Calu3 (cell line): ENCODE results near the gene FOXS1. TPM values are rescaled to one million over a fixed set of nuclear protein-coding genes. Genes with fewer than 3 reads are reported as not detected.

Experiments used
- BruUV-seq: library from RNA; stranded (reverse); fragments of 400-500 nt; replicated peaks from 2 replicates; lab custom pipeline; 2021; lab: Mats Ljungman, UMichigan
- CTCF ChIA-PET: fragments of 300-600 bp; sonication (Branson Sonifier 250); formaldehyde crosslinking; loops from one replicate; lab custom pipeline; 2022; ENCODE audit warnings: antibody characterized with exemption; lab: Charles Lee
- DNase-seq: peaks from one replicate; pipeline ENCODE4 v3.0.0; 2022
- H3K27ac Mint-ChIP-seq: one replicate; pipeline ENCODE4 v1.8.0; 2022; ENCODE audit warnings: mixed read lengths; ENCODE audit not compliant: unreplicated experiment
- H3K27me3 Mint-ChIP-seq: one replicate; pipeline ENCODE4 v1.8.0; 2022; ENCODE audit warnings: mixed read lengths; ENCODE audit not compliant: unreplicated experiment
- H3K36me3 Mint-ChIP-seq: one replicate; pipeline ENCODE4 v1.8.0; 2022; ENCODE audit warnings: mild to moderate bottlenecking, moderate library complexity, mixed read lengths; ENCODE audit not compliant: insufficient read depth, unreplicated experiment
- H3K4me1 Mint-ChIP-seq: one replicate; pipeline ENCODE4 v1.8.0; 2022; ENCODE audit warnings: mild to moderate bottlenecking, low read depth, mixed read lengths; ENCODE audit not compliant: unreplicated experiment
- H3K4me3 Mint-ChIP-seq: one replicate; pipeline ENCODE4 v1.8.0; 2022; ENCODE audit warnings: mild to moderate bottlenecking, low read depth, moderate library complexity, mixed read lengths; ENCODE audit not compliant: unreplicated experiment
- H3K9me3 Mint-ChIP-seq: one replicate; pipeline ENCODE4 v1.8.0; 2022; ENCODE audit warnings: low read depth, mixed read lengths; ENCODE audit not compliant: unreplicated experiment
- intact Hi-C: fragments of 100-400 bp; cut with micrococcal nuclease; formaldehyde crosslinking; loops from one replicate; pipeline ENCODE4 v1.10.0; 2022; ENCODE audit not compliant: unreplicated experiment
- total RNA-seq: library from RNA; stranded (reverse); gene quantifications from 2 replicates; pipeline ENCODE4 v1.2.3, GENCODE V29; 2022
- TF ChIP-seq, protein P1 (sequence below): fragments of 200-600 bp; IDR thresholded peaks from one replicate; pipeline ENCODE4 v1.8.0; 2022; ENCODE audit warnings: antibody characterized with exemption; ENCODE audit not compliant: unreplicated experiment

The FOXS1 gene
- total RNA-seq, 1 experiment from 2014 or later: not detected

DNA sequence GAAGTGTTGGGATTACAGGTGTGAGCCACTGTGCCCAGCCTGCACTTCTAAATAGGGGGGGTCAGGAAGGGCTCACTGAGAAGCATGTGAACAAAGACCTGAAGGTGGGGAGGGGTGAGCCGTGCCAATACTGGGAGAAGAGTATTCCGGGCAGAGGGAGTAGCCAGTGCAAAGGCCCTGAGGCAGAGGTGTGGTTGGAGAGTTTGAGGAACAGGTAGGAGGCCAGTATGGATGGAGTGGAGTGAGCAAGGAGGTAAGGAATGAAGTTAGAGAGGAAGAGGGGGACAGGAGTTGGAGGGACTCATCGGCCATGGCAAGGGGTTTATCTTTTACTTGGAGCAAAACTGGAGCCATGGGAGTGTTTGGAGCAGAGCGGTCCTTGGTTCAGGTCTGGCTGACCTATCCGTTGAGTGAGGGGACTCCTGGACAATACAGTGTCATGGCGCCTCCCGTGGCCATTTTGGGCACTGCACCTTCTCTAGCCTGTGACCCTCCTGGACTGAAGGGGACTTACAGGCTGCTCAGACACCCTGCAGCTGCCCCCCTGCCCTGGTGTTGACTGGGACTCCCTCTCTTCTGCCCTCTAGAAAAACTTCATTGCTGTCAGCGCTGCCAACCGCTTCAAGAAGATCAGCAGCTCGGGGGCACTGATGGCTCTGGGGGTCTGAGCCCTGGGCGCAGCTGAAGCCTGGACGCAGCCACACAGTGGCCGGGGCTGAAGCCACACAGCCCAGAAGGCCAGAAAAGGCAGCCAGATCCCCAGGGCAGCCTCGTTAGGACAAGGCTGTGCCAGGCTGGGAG lies 12.1 kb downstream of the FOXS1 start:
- TF ChIP-seq, protein P1, sequence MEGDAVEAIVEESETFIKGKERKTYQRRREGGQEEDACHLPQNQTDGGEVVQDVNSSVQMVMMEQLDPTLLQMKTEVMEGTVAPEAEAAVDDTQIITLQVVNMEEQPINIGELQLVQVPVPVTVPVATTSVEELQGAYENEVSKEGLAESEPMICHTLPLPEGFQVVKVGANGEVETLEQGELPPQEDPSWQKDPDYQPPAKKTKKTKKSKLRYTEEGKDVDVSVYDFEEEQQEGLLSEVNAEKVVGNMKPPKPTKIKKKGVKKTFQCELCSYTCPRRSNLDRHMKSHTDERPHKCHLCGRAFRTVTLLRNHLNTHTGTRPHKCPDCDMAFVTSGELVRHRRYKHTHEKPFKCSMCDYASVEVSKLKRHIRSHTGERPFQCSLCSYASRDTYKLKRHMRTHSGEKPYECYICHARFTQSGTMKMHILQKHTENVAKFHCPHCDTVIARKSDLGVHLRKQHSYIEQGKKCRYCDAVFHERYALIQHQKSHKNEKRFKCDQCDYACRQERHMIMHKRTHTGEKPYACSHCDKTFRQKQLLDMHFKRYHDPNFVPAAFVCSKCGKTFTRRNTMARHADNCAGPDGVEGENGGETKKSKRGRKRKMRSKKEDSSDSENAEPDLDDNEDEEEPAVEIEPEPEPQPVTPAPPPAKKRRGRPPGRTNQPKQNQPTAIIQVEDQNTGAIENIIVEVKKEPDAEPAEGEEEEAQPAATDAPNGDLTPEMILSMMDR: peak; percentile 99
- H3K4me1 Mint-ChIP-seq: peaks cover 17% of the 10 kb centered on the region
- H3K27me3 Mint-ChIP-seq: no peaks in the 10 kb centered on the region
- no peak overlapping the region for H3K4me3 Mint-ChIP-seq
- no peaks in the 10 kb centered on the region for H3K9me3 Mint-ChIP-seq
- peaks cover 15% of the 10 kb centered on the region for H3K36me3 Mint-ChIP-seq
- CTCF ChIA-PET: interaction anchor here (1.2 kb wide), 1 partner anchor 10 kb away, joined by 3 read pairs; no protein-coding TSS in a partner anchor
- H3K27ac Mint-ChIP-seq: no peak overlapping the region
- no TSS peak for BruUV-seq
- peak; percentile 84 for DNase-seq
- intact Hi-C loops: no loop called here

DNA sequence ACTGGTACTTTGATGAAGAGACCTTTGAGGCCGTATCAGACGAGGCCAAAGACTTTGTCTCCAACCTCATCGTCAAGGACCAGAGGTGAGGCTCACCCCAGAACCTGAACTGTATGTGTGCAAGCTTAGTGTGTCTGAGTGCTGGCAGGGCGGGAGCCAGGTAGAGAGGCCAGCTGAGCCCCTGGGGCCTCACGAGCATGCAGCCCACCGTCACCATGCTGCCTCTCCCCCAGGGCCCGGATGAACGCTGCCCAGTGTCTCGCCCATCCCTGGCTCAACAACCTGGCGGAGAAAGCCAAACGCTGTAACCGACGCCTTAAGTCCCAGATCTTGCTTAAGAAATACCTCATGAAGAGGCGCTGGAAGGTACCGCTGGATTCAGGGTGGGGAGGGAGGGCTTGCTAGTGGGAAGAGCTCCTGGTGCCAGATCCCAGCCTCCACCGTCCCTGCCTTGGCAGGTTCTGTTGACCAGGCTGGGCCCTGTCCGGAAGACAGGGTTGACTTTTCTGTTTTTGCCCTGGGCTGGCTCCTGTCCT lies 13.6 kb downstream of the FOXS1 start:
- Mint-ChIP-seq H3K4me1 (peaks cover 17% of the 10 kb centered on the region), H3K9me3 (no peaks in the 10 kb centered on the region), H3K27me3 (no peaks in the 10 kb centered on the region), H3K4me3 (no peak overlapping the region), H3K36me3 (peaks cover 15% of the 10 kb centered on the region), H3K27ac (no peak overlapping the region)
- TF ChIP-seq, protein P1: no peak
- CTCF ChIA-PET: interaction anchor here (0.8 kb wide), 1 partner anchor 112 kb away, joined by 5 read pairs; no protein-coding TSS in a partner anchor
- DNase-seq: no peak
- BruUV-seq: no TSS peak
- intact Hi-C loops: no loop called here

DNA sequence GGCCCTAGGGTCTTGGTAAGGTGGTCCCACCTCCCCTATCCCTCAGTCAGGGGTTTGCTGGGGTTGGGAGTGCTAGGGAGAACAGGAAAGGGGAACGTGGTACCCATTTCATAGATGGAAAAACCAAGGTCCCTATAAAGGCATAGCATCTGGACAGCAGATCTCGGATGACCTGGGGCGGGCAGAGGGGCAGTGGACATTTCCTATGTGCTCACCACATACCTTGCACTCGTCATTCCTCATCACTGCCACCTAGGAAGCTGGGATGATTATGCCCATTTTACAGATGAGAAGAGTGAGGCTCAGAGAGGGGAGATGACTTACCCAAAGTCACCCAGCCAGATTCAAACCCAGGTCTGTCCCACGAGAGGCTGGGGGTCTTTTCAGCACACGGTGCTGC lies 14.2 kb downstream of the FOXS1 start:
- peaks cover 12% of the 10 kb centered on the region for H3K4me1 Mint-ChIP-seq
- H3K27ac Mint-ChIP-seq: no peak overlapping the region
- H3K27me3 Mint-ChIP-seq: no peaks in the 10 kb centered on the region
- CTCF ChIA-PET: interaction anchor here (0.6 kb wide), 1 partner anchor 60 kb away, joined by 3 read pairs; no protein-coding TSS in a partner anchor
- no peak for DNase-seq
- BruUV-seq: no TSS peak
- H3K4me3 Mint-ChIP-seq: no peak overlapping the region
- H3K36me3 Mint-ChIP-seq: peaks cover 12% of the 10 kb centered on the region
- intact Hi-C loops: no loop called here
- TF ChIP-seq, protein P1: no peak
- no peaks in the 10 kb centered on the region for H3K9me3 Mint-ChIP-seq

DNA sequence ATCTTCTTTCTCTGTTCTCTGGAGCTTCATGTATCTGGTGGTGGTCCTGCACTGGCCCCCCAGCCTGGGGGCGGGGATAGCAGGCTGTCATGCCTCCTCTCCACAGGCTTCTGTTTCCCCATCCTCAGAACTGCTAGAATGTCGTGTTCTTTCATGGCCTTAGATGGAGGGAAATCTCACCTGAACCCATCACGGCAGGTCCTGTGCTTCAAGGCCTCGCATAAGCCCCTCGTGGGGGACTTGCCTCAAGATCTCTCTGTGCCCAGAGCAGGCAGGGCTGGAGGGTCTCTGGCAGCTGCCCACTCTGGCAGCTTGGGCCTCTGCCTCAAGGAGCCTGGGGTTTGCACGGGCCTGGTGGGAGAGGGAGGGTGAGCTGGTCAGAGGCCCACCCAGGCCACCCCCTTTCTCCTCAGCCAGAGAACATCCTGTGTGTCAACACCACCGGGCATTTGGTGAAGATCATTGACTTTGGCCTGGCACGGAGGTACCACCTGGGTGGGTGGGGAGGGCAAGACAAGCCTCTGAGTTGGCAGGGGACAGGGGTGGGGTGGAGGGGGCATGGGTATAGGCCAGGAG lies 14.9 kb downstream of the FOXS1 start:
- intact Hi-C loops: no loop called here
- no peak for DNase-seq
- Mint-ChIP-seq H3K27me3 (no peaks in the 10 kb centered on the region), H3K36me3 (peaks cover 8% of the 10 kb centered on the region), H3K4me1 (peaks cover 5% of the 10 kb centered on the region), H3K4me3 (no peak overlapping the region), H3K9me3 (no peaks in the 10 kb centered on the region), H3K27ac (no peak overlapping the region)
- CTCF ChIA-PET: interaction anchor here (0.6 to 0.7 kb wide), 3 partner anchors 23 to 59 kb away, joined by 3 read pairs; no protein-coding TSS in a partner anchor
- TF ChIP-seq, protein P1: no peak
- BruUV-seq: no TSS peak
